Measurements from ENCODE around the gene HUS1.
"Not testable (repeated sequence)": the region's sequence is repeated elsewhere in the genome, so short reads cannot be mapped to it uniquely, and the experiment has no call there.

The HUS1 gene

GRCh38 chr7:47988496-47989386 lies 9.3 kb upstream of the HUS1 start:
- Histone ChIP-seq H3K9me3 (ENCODE audit: low read depth, low read length) (no peaks in the 10 kb centered on the region), H3K4me3 (no peak overlapping the region), H3K9ac (ENCODE audit: insufficient read length) (no peak overlapping the region), H3K36me3 (ENCODE audit: insufficient read depth, low read length) (no peaks in the 10 kb centered on the region), H3K27ac (no peak overlapping the region)
- DNase-seq (ENCODE audit: low read depth, low spot score): no peak
- TF ChIP-seq EZH2 (IDR thresholded peaks at IDR 0.05) (no peak), FOXP2 (optimal IDR thresholded peaks at IDR 0.05; ENCODE audit: control extremely low read depth, extremely low read length, insufficient read depth) (no peak), POLR2AphosphoS5 (IDR thresholded peaks at IDR 0.05; ENCODE audit: borderline replicate concordance, low read depth, low read length) (no peak)

DNA sequence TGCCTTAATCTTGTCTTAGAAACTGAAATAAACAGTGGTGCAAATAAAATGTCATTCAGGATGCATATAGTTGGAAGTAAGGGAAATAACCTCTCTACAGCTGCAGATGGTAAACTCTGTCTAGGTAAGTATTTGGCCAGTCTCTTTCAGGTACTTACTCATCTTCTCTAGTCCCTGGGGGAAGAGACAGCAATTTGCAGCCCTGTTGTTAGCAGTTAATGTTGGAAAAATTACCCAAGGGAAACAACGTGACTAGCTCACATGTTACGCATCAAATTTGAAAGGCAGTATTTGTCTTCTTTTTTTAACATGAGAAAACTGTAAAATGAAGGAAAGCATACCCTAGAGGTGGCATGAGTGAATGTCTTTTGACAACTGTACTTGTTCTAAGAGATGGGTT lies 3.2 kb upstream of the HUS1 start:
- no peaks in the 10 kb centered on the region for H3K9me3 ChIP-seq (ENCODE audit: low read depth, low read length)
- TF ChIP-seq POLR2AphosphoS5 (IDR thresholded peaks at IDR 0.05; ENCODE audit: borderline replicate concordance, low read depth, low read length) (no peak), FOXP2 (optimal IDR thresholded peaks at IDR 0.05; ENCODE audit: control extremely low read depth, extremely low read length, insufficient read depth) (no peak), EZH2 (IDR thresholded peaks at IDR 0.05) (no peak)

DNA sequence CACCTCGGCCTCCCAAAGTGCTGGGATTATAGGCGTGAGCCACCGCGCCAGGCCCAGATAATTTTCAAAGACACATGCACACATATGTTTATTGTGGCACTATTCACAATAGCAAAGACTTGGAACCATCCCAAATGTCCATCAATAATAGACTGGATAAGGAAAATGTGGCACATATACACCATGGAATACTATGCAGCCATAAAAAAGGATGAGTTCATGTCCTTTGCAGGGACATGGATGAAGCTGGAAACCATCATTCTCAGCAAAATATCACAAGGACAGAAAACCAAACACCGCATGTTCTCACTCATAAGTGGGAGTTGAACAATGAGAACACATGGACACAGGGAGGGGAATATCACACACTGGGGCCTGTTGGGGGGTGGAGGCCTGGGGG lies 1.2 kb upstream of the HUS1 start:
- not testable (repeated sequence) for H3K9ac ChIP-seq (ENCODE audit: insufficient read length); DNase-seq (ENCODE audit: low read depth, low spot score); H3K9me3 ChIP-seq (ENCODE audit: low read depth, low read length); H3K27ac ChIP-seq; H3K4me3 ChIP-seq
- H3K36me3 ChIP-seq (ENCODE audit: insufficient read depth, low read length): peaks cover 29% of the 10 kb centered on the region

More for the DNA sequence above, 3.2 kb upstream of the HUS1 start:
- H3K4me3 ChIP-seq: no peak overlapping the region
- DNase-seq (ENCODE audit: low read depth, low spot score): no peak
- peaks cover 10% of the 10 kb centered on the region for H3K36me3 ChIP-seq (ENCODE audit: insufficient read depth, low read length)
- no peak overlapping the region for H3K27ac ChIP-seq
- H3K9ac ChIP-seq (ENCODE audit: insufficient read length): no peak overlapping the region

- Histone ChIP-seq H3K9me3 (ENCODE audit: low read depth, low read length) (no peaks in the 10 kb centered on the region), H3K4me3 (peak overlapping the region; percentile 95), H3K27ac (peak overlapping the region; percentile 44; the same call in 1 of the 2 replicates), H3K36me3 (ENCODE audit: insufficient read depth, low read length) (peaks cover 37% of the 10 kb centered on the region), H3K9ac (ENCODE audit: insufficient read length) (no peak overlapping the region)
- no peak for DNase-seq (ENCODE audit: low read depth, low spot score)
- no peak for TF ChIP-seq FOXP2 (optimal IDR thresholded peaks at IDR 0.05; ENCODE audit: control extremely low read depth, extremely low read length, insufficient read depth)
- no peak for TF ChIP-seq POLR2AphosphoS5 (IDR thresholded peaks at IDR 0.05; ENCODE audit: borderline replicate concordance, low read depth, low read length)
- no peak for TF ChIP-seq EZH2 (IDR thresholded peaks at IDR 0.05)
These were observed 392 bp upstream of the HUS1 start for GRCh38 chr7:47979832-47980181.

DNA sequence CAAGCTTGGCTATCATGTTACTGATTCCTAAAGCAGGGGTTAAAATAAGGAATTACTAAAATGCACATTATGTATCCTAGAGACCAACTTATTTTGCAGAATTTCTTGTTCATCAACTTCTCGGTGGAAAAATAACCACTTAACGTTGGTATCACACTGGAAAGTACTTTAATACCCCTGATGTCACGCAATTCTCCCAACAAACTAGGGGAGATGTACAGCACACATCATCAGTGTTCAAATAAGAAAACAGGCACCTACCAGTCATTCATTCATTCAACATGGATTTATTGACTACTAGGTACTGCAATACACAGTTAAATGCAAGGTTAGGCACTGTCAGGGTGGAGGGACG lies 648 bp downstream of the HUS1 start:
- Histone ChIP-seq H3K36me3 (ENCODE audit: insufficient read depth, low read length) (peaks cover 47% of the 10 kb centered on the region), H3K27ac (no peak overlapping the region), H3K4me3 (peak overlapping the region; percentile 95), H3K9ac (ENCODE audit: insufficient read length) (peak overlapping the region; percentile 92), H3K9me3 (ENCODE audit: low read depth, low read length) (no peaks in the 10 kb centered on the region)
- no peak for DNase-seq (ENCODE audit: low read depth, low spot score)
- TF ChIP-seq POLR2AphosphoS5 (IDR thresholded peaks at IDR 0.05; ENCODE audit: borderline replicate concordance, low read depth, low read length) (no peak), EZH2 (IDR thresholded peaks at IDR 0.05) (no peak), FOXP2 (optimal IDR thresholded peaks at IDR 0.05; ENCODE audit: control extremely low read depth, extremely low read length, insufficient read depth) (no peak)

DNA sequence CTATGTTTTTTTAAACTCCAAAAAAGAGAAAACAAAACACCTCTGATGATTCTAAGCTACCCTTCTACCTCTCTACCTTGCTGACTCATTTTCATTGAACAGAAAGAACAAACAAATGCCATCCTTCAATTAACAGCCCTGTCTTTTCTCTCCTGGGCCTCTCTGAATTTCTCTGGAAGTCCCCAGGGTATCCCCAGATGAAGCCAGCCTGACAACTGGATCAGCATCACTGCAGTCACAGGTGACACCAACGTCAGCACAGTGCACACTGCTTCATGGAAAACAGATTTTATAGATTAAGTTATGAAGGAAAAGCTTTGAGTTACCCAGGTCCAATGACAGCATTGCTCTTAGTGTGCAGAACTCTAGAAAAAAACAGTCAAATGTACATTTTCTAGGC lies 5.7 kb downstream of the HUS1 start:
- H3K4me3 ChIP-seq: no peak overlapping the region
- TF ChIP-seq POLR2AphosphoS5 (IDR thresholded peaks at IDR 0.05; ENCODE audit: borderline replicate concordance, low read depth, low read length): no peak
- TF ChIP-seq EZH2 (IDR thresholded peaks at IDR 0.05): no peak
- TF ChIP-seq FOXP2 (optimal IDR thresholded peaks at IDR 0.05; ENCODE audit: control extremely low read depth, extremely low read length, insufficient read depth): no peak
- H3K36me3 ChIP-seq (ENCODE audit: insufficient read depth, low read length): peaks cover 71% of the 10 kb centered on the region
- no peak overlapping the region for H3K27ac ChIP-seq
- no peaks in the 10 kb centered on the region for H3K9me3 ChIP-seq (ENCODE audit: low read depth, low read length)
- no peak for DNase-seq (ENCODE audit: low read depth, low spot score)
- H3K9ac ChIP-seq (ENCODE audit: insufficient read length): no peak overlapping the region

- Histone ChIP-seq H3K9me3 (ENCODE audit: low read depth, low read length) (no peaks in the 10 kb centered on the region), H3K36me3 (ENCODE audit: insufficient read depth, low read length) (peaks cover 72% of the 10 kb centered on the region), H3K9ac (ENCODE audit: insufficient read length) (no peak overlapping the region), H3K4me3 (no peak overlapping the region), H3K27ac (0 out of 2 replicates have a peak overlapping the region, but pooled peaks have one; percentile 32)
- TF ChIP-seq EZH2 (IDR thresholded peaks at IDR 0.05) (no peak), POLR2AphosphoS5 (IDR thresholded peaks at IDR 0.05; ENCODE audit: borderline replicate concordance, low read depth, low read length) (no peak), FOXP2 (optimal IDR thresholded peaks at IDR 0.05; ENCODE audit: control extremely low read depth, extremely low read length, insufficient read depth) (no peak)
- no peak for DNase-seq (ENCODE audit: low read depth, low spot score)
These were observed 8.7 kb downstream of the HUS1 start for GRCh38 chr7:47970761-47971160.

GRCh38 chr7:47968847-47969774 lies 10.3 kb downstream of the HUS1 start:
- Histone ChIP-seq H3K9me3 (ENCODE audit: low read depth, low read length) (no peaks in the 10 kb centered on the region), H3K36me3 (ENCODE audit: insufficient read depth, low read length) (peaks cover 73% of the 10 kb centered on the region), H3K27ac (no peak overlapping the region), H3K4me3 (no peak overlapping the region), H3K9ac (ENCODE audit: insufficient read length) (no peak overlapping the region)
- TF ChIP-seq EZH2 (IDR thresholded peaks at IDR 0.05) (no peak), FOXP2 (optimal IDR thresholded peaks at IDR 0.05; ENCODE audit: control extremely low read depth, extremely low read length, insufficient read depth) (no peak)
- DNase-seq (ENCODE audit: low read depth, low spot score): no peak
